SH-SY5Y (cell line): Measurements from ENCODE around the gene PFDN5.

Experiments used
- GATA2 ChIP-seq: IDR thresholded peaks from 2 replicates; pipeline ENCODE4 v1.6.1; 2011; ENCODE audit warnings: mild to moderate bottlenecking, low read depth, low read length
- GATA3 ChIP-seq: IDR thresholded peaks from 2 replicates; pipeline ENCODE4 v1.6.1; 2011; ENCODE audit warnings: low read depth, mild to moderate bottlenecking, low read length, moderate library complexity

- TF ChIP-seq GATA3 (no peak), GATA2 (no peak)
Observed at GRCh38 chr12:53277981-53278380, 17.4 kb upstream of the PFDN5 start.
